Thyroid gland (tissue), 4 donors: Measurements from ENCODE around the gene MRPL21. TPM values are rescaled to one million over a fixed set of nuclear protein-coding genes. Genes with fewer than 3 reads are reported as not detected.

Source experiments
- DNase-seq, 2 donors: peaks; one replicate each; pipeline ENCODE4 v3.0.0-alpha.2; 2019
- H3K27ac ChIP-seq, 3 donors: fragments of 200-600 bp; sonication (generic); 1 replicate in 2 of 3; 2 replicates in 1 of 3; pipeline ENCODE4 v1.5.1; 2016 to 2019; ENCODE audit warnings: mild to moderate bottlenecking in 1 of 3, moderate library complexity in 1 of 3
- H3K27me3 ChIP-seq: fragments of 200-600 bp; sonication (generic); one replicate; pipeline ENCODE4 v1.5.1; 2019
- H3K36me3 ChIP-seq, 2 donors: fragments of 200-600 bp; sonication (generic); one replicate each; pipeline ENCODE4 v1.5.1; 2016 to 2019
- H3K4me1 ChIP-seq, 2 donors: fragments of 200-600 bp; sonication (generic); one replicate each; pipeline ENCODE4 v1.5.1; 2017 to 2019
- H3K4me3 ChIP-seq, 3 donors: fragments of 200-600 bp; sonication (generic); replicated peaks in 1 of 3; 1 replicate in 2 of 3; 2 replicates in 1 of 3; pipeline ENCODE4 v1.5.1; 2016; ENCODE audit warnings: mild to moderate bottlenecking in 1 of 3
- H3K9me3 ChIP-seq: fragments of 200-600 bp; sonication (generic); one replicate; pipeline ENCODE4 v1.5.1; 2017
- CTCF ChIP-seq, 6 experiments: fragments of 200-600 bp in 3 of 6; fragments of 450-650 bp in 3 of 6; sonication (generic) in 3 of 6; IDR thresholded peaks; one replicate each; pipeline ENCODE4 v1.5.1; 2016 to 2019; ENCODE audit warnings: antibody characterized with exemption in 6 of 6, mild to moderate bottlenecking in 2 of 6, inconsistent platforms in 1 of 6, moderate library complexity in 1 of 6
- POLR2A ChIP-seq, 2 donors: fragments of 450-650 bp; IDR thresholded peaks; one replicate each; pipeline ENCODE4 v1.6.1; 2017; ENCODE audit warnings: antibody characterized with exemption in 2 of 2, mild to moderate bottlenecking in 2 of 2, moderate library complexity in 1 of 2
- WGBS, 2 donors: methylation state at CpG; one replicate each; pipeline ENCODE4 v1.1.5; 2017; 5-methylcytosine and 5-hydroxymethylcytosine counted together
- intact Hi-C: fragments of 100-400 bp; cut with DNase I; formaldehyde crosslinking; loops from one replicate; pipeline ENCODE4 v1.15.1; 2023
- total RNA-seq, 4 donors: library from RNA; depleted of rRNA; stranded (reverse); fragments of >200 nt; gene quantifications; one replicate each; pipeline ENCODE4 v1.2.3, GENCODE V29; 2016

MRPL21 gene
- total RNA-seq, 4 donors from 2014 or later = 24.0 to 86.6 (median 65.6) TPM

GRCh38 chr11:68852628-68853027 is 51.0 kb downstream of the MRPL21 start:
- Histone ChIP-seq H3K27ac (no peak overlapping the region), H3K36me3 (no peaks in the 10 kb centered on the region), H3K4me3 (no peak overlapping the region), H3K4me1 (peaks cover 9 to 14% of the 10 kb centered on the region in 2 donors), H3K9me3 (no peaks in the 10 kb centered on the region), H3K27me3 (no peaks in the 10 kb centered on the region)
- no peak for TF ChIP-seq POLR2A (IDR thresholded peaks at IDR 0.05)
- TF ChIP-seq CTCF (IDR thresholded peaks at IDR 0.05) = no peak
- WGBS, 2 donors = 75 to 83% methylated on average over 8 of the region's 8 CpGs
- intact Hi-C loops = no loop called here
- DNase-seq = no peak

- no peak overlapping the region for H3K4me3 ChIP-seq
- H3K27ac ChIP-seq = no peak overlapping the region
- 83 to 85% methylated on average over 15 of the region's 15 CpGs for WGBS, 2 donors
- intact Hi-C loops = no loop called here
- H3K9me3 ChIP-seq = no peaks in the 10 kb centered on the region
- H3K27me3 ChIP-seq = no peaks in the 10 kb centered on the region
- peaks cover 3 to 10% of the 10 kb centered on the region in 2 donors for H3K4me1 ChIP-seq
- TF ChIP-seq CTCF (IDR thresholded peaks at IDR 0.05) = no peak
- TF ChIP-seq POLR2A (IDR thresholded peaks at IDR 0.05) = no peak
- no peak for DNase-seq
- no peaks in the 10 kb centered on the region for H3K36me3 ChIP-seq
Observed at GRCh38 chr11:68848429-68848828, 55.2 kb downstream of the MRPL21 start.

GRCh38 chr11:68847395-68847794 is 56.2 kb downstream of the MRPL21 start:
- H3K27me3 ChIP-seq = no peaks in the 10 kb centered on the region
- no peaks in the 10 kb centered on the region for H3K36me3 ChIP-seq
- peaks cover 8 to 20% of the 10 kb centered on the region in 2 donors for H3K4me1 ChIP-seq
- H3K4me3 ChIP-seq = no peak overlapping the region
- WGBS, 2 donors = 70 to 72% methylated on average over 4 of the region's 4 CpGs
- H3K27ac ChIP-seq = no peak overlapping the region
- TF ChIP-seq POLR2A (IDR thresholded peaks at IDR 0.05) (no peak), CTCF (IDR thresholded peaks at IDR 0.05) (no peak)
- H3K9me3 ChIP-seq = no peaks in the 10 kb centered on the region
- intact Hi-C loops = no loop called here
- DNase-seq = no peak

GRCh38 chr11:68845351-68846002 is 58.2 kb downstream of the MRPL21 start:
- Histone ChIP-seq H3K4me3 (no peak overlapping the region), H3K36me3 (no peaks in the 10 kb centered on the region), H3K9me3 (no peaks in the 10 kb centered on the region), H3K27ac (no peak overlapping the region), H3K27me3 (no peaks in the 10 kb centered on the region), H3K4me1 (peaks cover 14 to 31% of the 10 kb centered on the region in 2 donors)
- intact Hi-C loops = no loop called here
- TF ChIP-seq POLR2A (IDR thresholded peaks at IDR 0.05) (no peak), CTCF (IDR thresholded peaks at IDR 0.05) (no peak)
- 77 to 80% methylated on average over 18 of the region's 18 CpGs for WGBS, 2 donors
- no peak for DNase-seq

- H3K4me3 ChIP-seq = no peak overlapping the region
- H3K36me3 ChIP-seq = no peaks in the 10 kb centered on the region
- no peaks in the 10 kb centered on the region for H3K27me3 ChIP-seq
- TF ChIP-seq POLR2A (IDR thresholded peaks at IDR 0.05) (no peak), CTCF (IDR thresholded peaks at IDR 0.05) (no peak)
- H3K4me1 ChIP-seq = peaks cover 21 to 37% of the 10 kb centered on the region in 2 donors
- 82 to 89% methylated on average over 6 of the region's 6 CpGs for WGBS, 2 donors
- no peak overlapping the region for H3K27ac ChIP-seq
- intact Hi-C loops = no loop called here
- no peaks in the 10 kb centered on the region for H3K9me3 ChIP-seq
- no peak for DNase-seq
Observed at GRCh38 chr11:68844801-68845200, 58.8 kb downstream of the MRPL21 start.
